A549 (cell line): Measurements from ENCODE around the gene MYH6. TPM values are rescaled to one million over a fixed set of nuclear protein-coding genes. Genes with fewer than 3 reads are reported as not detected.
A peak's percentile ranks its signal among the peaks of the same experiment; 100 is the strongest.

Experiments
- ATAC-seq, 2 experiments: fragments of 200-7000 bp in 1 of 2; fragments of >200 bp in 1 of 2; cut with Nextera tagmentation in 1 of 2; cut with Tn5 transposase in 1 of 2; 3 replicates each; pipeline versions ENCODE4 v1.8.0 to v1.9.1; 2018 to 2020; ENCODE audit warnings: mild to moderate bottlenecking in 1 of 2, moderate library complexity in 1 of 2
- CTCF ChIA-PET: fragments of 300-600 bp; sonication (Branson Sonifier 250); formaldehyde crosslinking; extraction: SDS; loops from one replicate; lab custom pipeline; 2021; ENCODE audit warnings: antibody characterized with exemption, inconsistent platforms; lab: Yijun Ruan, JAX
- POLR2A ChIA-PET: fragments of 350-600 bp; formaldehyde crosslinking; extraction: SDS; loops from one replicate; lab custom pipeline; 2021; ENCODE audit warnings: antibody characterized with exemption, inconsistent platforms; lab: Yijun Ruan, JAX
- DNase-seq, 2 experiments: peaks; one replicate each; pipeline versions ENCODE4 v3.0.0 to v3.0.0-alpha.2; 2011 to 2016; ENCODE audit warnings: low read depth in 1 of 2, low spot score in 1 of 2
- FAIRE-seq: peaks from 2 replicates; lab custom pipeline; 2011; peaks lifted over from hg19 to GRCh38; lab: Jason Lieb, UNC
- H3K27ac ChIP-seq, 2 experiments: fragments of >200 bp; sonication (Bioruptor Twin); formaldehyde crosslinking; 3 replicates each; pipeline ENCODE4 v1.5.1; 2016 to 2017
- H3K4me1 ChIP-seq: fragments of >200 bp; sonication (Bioruptor Twin); formaldehyde crosslinking; 3 replicates; pipeline ENCODE4 v1.6.1; 2016
- H3K4me2 ChIP-seq: fragments of >200 bp; sonication (Bioruptor Twin); formaldehyde crosslinking; 3 replicates; pipeline ENCODE4 v1.6.1; 2016
- H3K4me3 ChIP-seq: fragments of >200 bp; sonication (Bioruptor Twin); formaldehyde crosslinking; 3 replicates; pipeline ENCODE4 v1.5.1; 2016
- H3K9me3 ChIP-seq: fragments of >200 bp; sonication (Bioruptor Twin); formaldehyde crosslinking; 3 replicates; pipeline ENCODE4 v1.6.1; 2016
- BCL3 ChIP-seq: fragments of >200 bp; sonication (Bioruptor Twin); formaldehyde crosslinking; IDR thresholded peaks from 3 replicates; pipeline ENCODE4 v1.6.1; 2016
- BHLHE40 ChIP-seq: IDR thresholded peaks from 2 replicates; pipeline ENCODE4 v1.6.1; 2012; ENCODE audit warnings: low read depth, low read length, inconsistent platforms
- CBX2 ChIP-seq: fragments of 200-600 bp; sonication (generic); IDR thresholded peaks from 2 replicates; pipeline ENCODE4 v1.6.1; 2016; ENCODE audit warnings: low read depth, mild to moderate bottlenecking, borderline replicate concordance
- CTCF ChIP-seq: fragments of >200 bp; sonication (Bioruptor Twin); formaldehyde crosslinking; IDR thresholded peaks from 3 replicates; pipeline ENCODE4 v1.5.1; 2016
- EHF ChIP-seq: fragments of 250-450 bp; sonication (Bioruptor Pico); IDR thresholded peaks from 2 replicates; pipeline ENCODE4 v1.5.0; 2020; ENCODE audit warnings: mild to moderate bottlenecking
- EHMT2 ChIP-seq: fragments of 200-600 bp; sonication (generic); IDR thresholded peaks from 2 replicates; pipeline ENCODE4 v1.6.1; 2016; ENCODE audit warnings: antibody characterized with exemption, low read depth, mild to moderate bottlenecking, moderate library complexity
- FOSL2 ChIP-seq, 2 experiments: fragments of 450-650 bp in 1 of 2; fragments of >200 bp in 1 of 2; sonication (Bioruptor Twin) in 1 of 2; formaldehyde crosslinking; IDR thresholded peaks; 2 replicates each; pipeline versions ENCODE4 v1.5.0 to v1.6.1; 2016 to 2020; ENCODE audit warnings: mild to moderate bottlenecking in 1 of 2, moderate library complexity in 1 of 2
- FOXS1 ChIP-seq: fragments of 250-450 bp; sonication (Bioruptor Pico); IDR thresholded peaks from 2 replicates; pipeline ENCODE4 v1.5.0; 2020; ENCODE audit warnings: mild to moderate bottlenecking, moderate library complexity
- HDAC2 ChIP-seq: fragments of 200-600 bp; sonication (generic); IDR thresholded peaks from 2 replicates; pipeline ENCODE4 v1.6.1; 2016
- HES2 ChIP-seq: fragments of >200 bp; sonication (Bioruptor Twin); formaldehyde crosslinking; IDR thresholded peaks from 2 replicates; pipeline ENCODE4 v1.6.1; 2016
- KDM1A ChIP-seq: fragments of 200-600 bp; sonication (generic); IDR thresholded peaks from 2 replicates; pipeline ENCODE4 v1.6.1; 2016; ENCODE audit warnings: low read depth, mild to moderate bottlenecking
- MAFK ChIP-seq: fragments of 450-650 bp; IDR thresholded peaks from 2 replicates; pipeline ENCODE4 v1.6.1; 2014; ENCODE audit not compliant: partially characterized antibody
- MAZ ChIP-seq: fragments of 150-350 bp; IDR thresholded peaks from 2 replicates; pipeline ENCODE4 v1.6.1; 2014; ENCODE audit warnings: antibody characterized with exemption, low read depth, low read length, borderline replicate concordance
- NPAS2 ChIP-seq: fragments of 250-450 bp; sonication (Bioruptor Pico); IDR thresholded peaks from 2 replicates; pipeline ENCODE4 v1.8.0; 2022; ENCODE audit warnings: mild to moderate bottlenecking, moderate library complexity, borderline replicate concordance
- PBX3 ChIP-seq: IDR thresholded peaks from 2 replicates; pipeline ENCODE4 v1.6.1; 2012
- POLR2A ChIP-seq: IDR thresholded peaks from 2 replicates; pipeline ENCODE4 v1.6.1; 2012; ENCODE audit warnings: mild to moderate bottlenecking, low read length
- POLR2AphosphoS2 ChIP-seq: conservative IDR thresholded peaks from 2 replicates; pipeline ENCODE4 v1.6.1; 2012; ENCODE audit warnings: low read length, improper control_type of control experiment, inconsistent platforms
- WGBS: methylation state at CpG from one replicate; pipeline ENCODE4 v1.1.6; 2017; ENCODE audit errors: missing lambda C conversion rate; 5-methylcytosine and 5-hydroxymethylcytosine counted together
- polyA plus RNA-seq, 4 experiments: library from polyadenylated mRNA; depleted of rRNA in 3 of 4; stranded (reverse); fragments of >200 nt; fragmentation: RNase III in 1 of 4; extraction: RNeasy Plus Mini Kit Qiagen cat#74134 plus additional on column Dnase treatment in 1 of 4; gene quantifications; 2 replicates in 3 of 4; 3 replicates in 1 of 4; pipeline ENCODE4 v1.2.3, GENCODE V29; 2011 to 2017

Gene MYH6
- polyA plus RNA-seq, 2 of the 4 experiments (the other 2 are of a cell fraction): not detected

- Histone ChIP-seq H3K9me3 (no peaks in the 10 kb centered on the region), H3K4me1 (0 out of 3 replicates have a peak, but pooled peaks cover 3% of the 10 kb centered on the region)
- TF ChIP-seq MAZ: no peak
- TF ChIP-seq, all 56 proteins: peak for 0
- H3K27ac ChIP-seq: no peak overlapping the region
- FAIRE-seq: no peak
- H3K4me3 ChIP-seq: no peak overlapping the region
- 74% methylated on average over 4 of the region's 4 CpGs for WGBS
- POLR2A ChIA-PET: no interaction called here
- no peak overlapping the region for H3K4me2 ChIP-seq
- no peak for ATAC-seq
- CTCF ChIA-PET: interaction anchor here (0.5 to 9.6 kb wide), 3 partner anchors 13 to 62 kb away, joined by 3 to 80 read pairs (median 4); partner anchors contain the start of gene CMTM5
- no peak for DNase-seq
These were observed 51.4 kb downstream of the MYH6 start for GRCh38 chr14:23356662-23357061.

GRCh38 chr14:23355871-23356435 is 52.1 kb downstream of the MYH6 start:
- ATAC-seq (no peak), FAIRE-seq (no peak), DNase-seq (no peak)
- H3K4me3 ChIP-seq: no peak overlapping the region
- H3K4me2 ChIP-seq: no peak overlapping the region
- 0 out of 3 replicates have a peak, but pooled peaks cover 3% of the 10 kb centered on the region for H3K4me1 ChIP-seq
- CTCF ChIA-PET: interaction anchor here (9.6 kb wide), 1 partner anchor 21 kb away, joined by 80 read pairs; the partner anchor contains the start of gene CMTM5
- TF ChIP-seq FOSL2 (IDR thresholded peaks at IDR 0.05) (no peak), FOSL2 (CRISPR knock-in tag; IDR thresholded peaks at IDR 0.05) (no peak), POLR2A (no peak), MAFK (no peak), EHMT2 (no peak), NPAS2 (CRISPR knock-in tag) (no peak), EHF (CRISPR knock-in tag) (no peak), POLR2AphosphoS2 (no peak), CBX2 (no peak), BHLHE40 (no peak)
- POLR2A ChIA-PET: no interaction called here
- H3K9me3 ChIP-seq: no peaks in the 10 kb centered on the region
- 58% methylated on average over 6 of the region's 6 CpGs for WGBS
- H3K27ac ChIP-seq: no peak overlapping the region

GRCh38 chr14:23354990-23355389 is 53.1 kb downstream of the MYH6 start:
- no peak for ATAC-seq

GRCh38 chr14:23353433-23353780 is 54.7 kb downstream of the MYH6 start:
- POLR2A ChIA-PET: no interaction called here
- peak overlapping the region; percentile 83 for H3K4me2 ChIP-seq

More at GRCh38 chr14:23354990-23355389, 53.1 kb downstream of the MYH6 start:
- FAIRE-seq (no peak), DNase-seq (no peak)
- 60% methylated on average over 6 of the region's 6 CpGs for WGBS
- H3K27ac ChIP-seq: no peak overlapping the region
- H3K4me2 ChIP-seq: no peak overlapping the region
- ChIA-PET POLR2A (no interaction called here), CTCF (interaction anchor here (1.3 to 3.2 kb wide), 2 partner anchors 25 to 90 kb away, joined by 4 to 24 read pairs; no protein-coding TSS in a partner anchor)
- no peak for TF ChIP-seq KDM1A
- TF ChIP-seq BCL3: no peak
- TF ChIP-seq PBX3: no peak
- TF ChIP-seq FOSL2 (IDR thresholded peaks at IDR 0.05): no peak
- no peak for TF ChIP-seq FOSL2 (CRISPR knock-in tag; IDR thresholded peaks at IDR 0.05)
- H3K4me1 ChIP-seq: 0 out of 3 replicates have a peak, but pooled peaks cover 3% of the 10 kb centered on the region
- no peaks in the 10 kb centered on the region for H3K9me3 ChIP-seq
- H3K4me3 ChIP-seq: no peak overlapping the region

More at GRCh38 chr14:23353433-23353780, 54.7 kb downstream of the MYH6 start:
- Histone ChIP-seq H3K27ac (no peak overlapping the region), H3K9me3 (no peaks in the 10 kb centered on the region), H3K4me3 (peak overlapping the region; percentile 52; the same call in 2 of the 3 replicates), H3K4me1 (0 out of 3 replicates have a peak, but pooled peaks cover 3% of the 10 kb centered on the region)
- FAIRE-seq: no peak
- CTCF ChIA-PET: interaction anchor here (0.6 to 3.2 kb wide), 10 partner anchors 9 to 106 kb away, joined by 3 to 24 read pairs (median 5); no protein-coding TSS in a partner anchor
- no peak for ATAC-seq
- TF ChIP-seq CTCF: no peak
- TF ChIP-seq HDAC2: no peak
- TF ChIP-seq HES2: no peak
- TF ChIP-seq FOXS1 (CRISPR knock-in tag): no peak
- no peak for TF ChIP-seq NPAS2 (CRISPR knock-in tag)
- 71% methylated on average over 5 of the region's 5 CpGs for WGBS
- no peak for DNase-seq
